IMR-90 (cell line): Measurements from ENCODE around the gene CIB1. TPM values are rescaled to one million over a fixed set of nuclear protein-coding genes. Genes with fewer than 3 reads are reported as not detected.

ENCODE experiments used
- ATAC-seq: fragments of 200-7000 bp; cut with Tn5 transposase; 2 replicates; pipeline ENCODE4 v1.9.1; 2020; ENCODE audit warnings: low read depth, mild to moderate bottlenecking, moderate library complexity
- BruUV-seq: library from RNA; stranded (reverse); fragments of 400-500 nt; replicated peaks from 2 replicates; lab custom pipeline; 2021; lab: Mats Ljungman, UMichigan
- CTCF ChIA-PET: fragments of 300-600 bp; formaldehyde crosslinking; extraction: SDS; loops from one replicate; lab custom pipeline; 2021; ENCODE audit warnings: antibody characterized with exemption; lab: Yijun Ruan, JAX
- POLR2A ChIA-PET: fragments of 300-600 bp; sonication (Branson Sonifier 250); formaldehyde crosslinking; loops from one replicate; lab custom pipeline; 2022; ENCODE audit warnings: antibody characterized with exemption; ENCODE audit not compliant: unreplicated experiment; lab: Charles Lee
- DNase-seq: peaks from one replicate; pipeline ENCODE4 v3.0.0; 2013
- H2AFZ ChIP-seq: replicated peaks from 2 replicates; pipeline ENCODE3; 2013; ENCODE audit warnings: low read length, mild to moderate bottlenecking; ENCODE audit not compliant: poor library complexity
- H2AK5ac ChIP-seq: 2 replicates; pipeline ENCODE4 v1.6.1; 2013; ENCODE audit warnings: low read depth, low read length, inconsistent platforms
- H2AK9ac ChIP-seq: replicated peaks from 2 replicates; pipeline ENCODE3; 2013; ENCODE audit warnings: mild to moderate bottlenecking, low read depth, low read length, moderate library complexity; ENCODE audit not compliant: poor library complexity
- H2BK120ac ChIP-seq: 2 replicates; pipeline ENCODE4 v1.6.1; 2013; ENCODE audit warnings: low read depth, low read length, inconsistent platforms
- H2BK15ac ChIP-seq: 3 replicates; pipeline ENCODE4 v1.6.1; 2013; ENCODE audit warnings: low read depth, low read length, inconsistent platforms
- H2BK20ac ChIP-seq: 2 replicates; pipeline ENCODE4 v1.6.1; 2013; ENCODE audit warnings: low read depth, mild to moderate bottlenecking, inconsistent platforms, low read length, moderate library complexity
- H2BK5ac ChIP-seq: 2 replicates; pipeline ENCODE4 v1.6.1; 2013; ENCODE audit warnings: mild to moderate bottlenecking, low read depth, low read length, inconsistent platforms; ENCODE audit not compliant: poor library complexity, severe bottlenecking
- H3K14ac ChIP-seq: replicated peaks from 2 replicates; pipeline ENCODE4 v1.6.1; 2013; ENCODE audit warnings: low read depth, low read length, inconsistent platforms
- H3K18ac ChIP-seq: 2 replicates; pipeline ENCODE4 v1.6.1; 2013; ENCODE audit warnings: low read depth, low read length, control low read depth
- H3K23ac ChIP-seq: 2 replicates; pipeline ENCODE4 v1.6.1; 2013; ENCODE audit warnings: low read depth, low read length, inconsistent platforms
- H3K27ac ChIP-seq: 2 replicates; pipeline ENCODE4 v1.5.1; 2013; ENCODE audit warnings: mild to moderate bottlenecking, control low read depth, low read length; ENCODE audit not compliant: insufficient read depth
- H3K27me3 ChIP-seq: 2 replicates; pipeline ENCODE4 v1.6.1; 2013; ENCODE audit warnings: low read length; ENCODE audit not compliant: control insufficient read depth, insufficient read depth
- H3K36me3 ChIP-seq: 2 replicates; pipeline ENCODE4 v1.6.1; 2013; ENCODE audit warnings: low read length, mixed read lengths; ENCODE audit not compliant: control insufficient read depth, insufficient read depth
- H3K4ac ChIP-seq: 2 replicates; pipeline ENCODE4 v1.6.1; 2013; ENCODE audit warnings: low read depth, low read length, inconsistent platforms
- H3K4me1 ChIP-seq: 2 replicates; pipeline ENCODE4 v1.6.1; 2013; ENCODE audit warnings: low read length, mixed read lengths; ENCODE audit not compliant: control insufficient read depth, insufficient read depth
- H3K4me2 ChIP-seq: 2 replicates; pipeline ENCODE4 v1.6.1; 2013; ENCODE audit warnings: low read depth, mild to moderate bottlenecking, control low read depth, low read length, moderate library complexity
- H3K4me3 ChIP-seq: 2 replicates; pipeline ENCODE4 v1.5.1; 2013; ENCODE audit warnings: low read depth, mild to moderate bottlenecking, control low read depth, low read length, moderate library complexity; ENCODE audit not compliant: insufficient read depth
- H3K56ac ChIP-seq: 2 replicates; pipeline ENCODE4 v1.6.1; 2013; ENCODE audit warnings: low read length, inconsistent platforms; ENCODE audit not compliant: insufficient read depth; ENCODE audit errors: extremely low read depth
- H3K79me1 ChIP-seq, 2 experiments: 2 replicates each; pipeline ENCODE4 v1.6.1; 2013; ENCODE audit warnings: low read length in 2 of 2, inconsistent platforms in 1 of 2, low read depth in 1 of 2
- H3K9ac ChIP-seq: 2 replicates; pipeline ENCODE4 v1.6.1; 2013; ENCODE audit warnings: low read depth, low read length, control low read depth
- H3K9me1 ChIP-seq: 2 replicates; pipeline ENCODE4 v1.6.1; 2013; ENCODE audit warnings: low read length, inconsistent platforms; ENCODE audit not compliant: insufficient read depth
- H3K9me3 ChIP-seq: 2 replicates; pipeline ENCODE4 v1.6.1; 2013; ENCODE audit warnings: low read length; ENCODE audit not compliant: control insufficient read depth, insufficient read depth
- H4K20me1 ChIP-seq: 2 replicates; pipeline ENCODE4 v1.6.1; 2013; ENCODE audit warnings: low read length, inconsistent platforms; ENCODE audit not compliant: insufficient read depth
- H4K5ac ChIP-seq: 2 replicates; pipeline ENCODE4 v1.6.1; 2013; ENCODE audit warnings: mild to moderate bottlenecking, low read depth, low read length, control low read depth
- H4K8ac ChIP-seq, 2 experiments: 2 replicates each; pipeline ENCODE4 v1.6.1; 2013; ENCODE audit warnings: low read depth in 2 of 2, low read length in 2 of 2, control low read depth in 1 of 2, inconsistent platforms in 1 of 2
- H4K91ac ChIP-seq: 2 replicates; pipeline ENCODE4 v1.6.1; 2013; ENCODE audit warnings: low read depth, low read length, inconsistent platforms; ENCODE audit not compliant: insufficient read depth
- MAFK ChIP-seq: IDR thresholded peaks from 2 replicates; pipeline ENCODE4 v1.6.1; 2012; ENCODE audit warnings: low read depth, low read length, improper control_type of control experiment
- MAZ ChIP-seq: IDR thresholded peaks from 2 replicates; pipeline ENCODE4 v1.6.1; 2012; ENCODE audit warnings: low read depth, mild to moderate bottlenecking, low read length, improper control_type of control experiment, moderate library complexity, borderline replicate concordance
- MXI1 ChIP-seq: IDR thresholded peaks from 2 replicates; pipeline ENCODE4 v1.6.1; 2012; ENCODE audit warnings: low read depth, mild to moderate bottlenecking, low read length, moderate library complexity, borderline replicate concordance
- NFE2L2 ChIP-seq: fragments of 150-350 bp; IDR thresholded peaks from 2 replicates; pipeline ENCODE4 v1.6.1; 2016; ENCODE audit warnings: low read depth, mild to moderate bottlenecking, low read length
- RCOR1 ChIP-seq: IDR thresholded peaks from 2 replicates; pipeline ENCODE4 v1.6.1; 2012; ENCODE audit warnings: mild to moderate bottlenecking, low read length, improper control_type of control experiment; ENCODE audit not compliant: insufficient replicate concordance
- USF2 ChIP-seq: fragments of 150-350 bp; IDR thresholded peaks from 2 replicates; pipeline ENCODE4 v1.6.1; 2017; ENCODE audit warnings: mild to moderate bottlenecking, antibody characterized with exemption, low read length, low read depth
- WGBS, 2 experiments: methylation state at CpG; one replicate each; pipeline versions ENCODE4 v1.1.5 to v1.1.7; 2013; ENCODE audit warnings: missing lambda C conversion rate in 2 of 2; ENCODE audit not compliant: insufficient read length in 1 of 2; ENCODE audit errors: extremely low coverage in 2 of 2; 5-methylcytosine and 5-hydroxymethylcytosine counted together
- dilution Hi-C: fragments of 300-500 bp; cut with HindIII; formaldehyde crosslinking; loops from one replicate; pipeline ENCODE4 v1.14.3; 2018; ENCODE audit warnings: low sequenced_read_pairs; ENCODE audit not compliant: unreplicated experiment
- in situ Hi-C: fragments of 300-500 bp; cut with MboI; formaldehyde crosslinking; loops from 3 replicates; pipeline ENCODE4 v1.14.3; 2019; ENCODE audit warnings: low sequenced_read_pairs, inconsistent platforms, mixed read lengths
- intact Hi-C: fragments of 100-400 bp; cut with micrococcal nuclease; formaldehyde crosslinking; loops from 2 replicates; pipeline ENCODE4 v1.10.0; 2022
- polyA plus RNA-seq, 3 experiments: library from polyadenylated mRNA; depleted of rRNA; stranded (reverse); fragments of >200 nt; gene quantifications; 2 replicates each; pipeline ENCODE4 v1.2.3, GENCODE V29; 2012; ENCODE audit warnings: low replicate concordance in 1 of 3
- total RNA-seq: library from RNA; depleted of rRNA; stranded (reverse); fragments of >200 nt; gene quantifications from 2 replicates; pipeline ENCODE4 v1.2.3, GENCODE V29; 2012

The CIB1 gene
- total and polyA plus RNA-seq, 2 of the 4 experiments (the other 2 are of a cell fraction), result 31.5 to 94.1 TPM

DNA sequence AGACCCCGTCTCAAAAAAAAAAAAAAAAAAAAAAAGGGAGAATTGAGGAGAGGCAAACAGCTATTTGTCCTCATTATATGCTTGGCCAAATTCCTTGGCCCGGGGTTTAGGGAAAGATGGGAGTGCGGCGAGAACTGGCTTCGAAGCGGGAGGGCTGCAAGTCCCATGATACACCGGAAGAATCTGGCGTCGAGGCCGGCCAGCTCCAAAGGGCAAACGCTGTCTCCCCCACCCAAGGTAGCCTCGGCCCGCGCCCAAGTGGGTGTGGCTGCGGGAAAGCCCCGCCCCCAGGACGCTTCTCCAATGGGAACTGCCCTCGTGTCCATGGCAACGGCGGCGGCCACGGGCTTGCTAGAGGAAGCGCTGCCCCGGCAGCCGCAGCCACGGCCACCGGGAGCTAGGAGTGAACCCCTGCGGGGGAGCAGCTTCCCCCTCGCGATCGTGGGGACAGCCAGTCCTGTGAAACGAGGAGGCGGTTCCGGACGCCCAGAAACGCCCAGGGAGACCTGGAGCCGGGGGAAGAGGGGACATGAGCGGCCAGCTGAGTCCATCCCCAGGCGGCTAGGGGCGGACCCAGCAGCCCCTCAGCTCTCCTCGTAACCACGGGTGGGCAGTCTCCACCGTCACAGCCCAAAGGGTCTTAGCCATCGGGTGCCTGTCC lies 15.6 kb upstream of the CIB1 start, which contains the start of gene TTLL13:
Gene TTLL13, plus strand, starts transcription at position 354 of the 661 bp plus-strand sequence. CDS start 1,075 bp downstream, outside the sequence.
- no peaks in the 10 kb centered on the region for H3K9me3 ChIP-seq
- H3K18ac ChIP-seq, result no peak within 1 kb of the TSS
- H3K4me2 ChIP-seq, result peak within 1 kb of the TSS; percentile 98
- peak; percentile 72 for DNase-seq
- H2AFZ ChIP-seq, result peak within 1 kb of the TSS; percentile 90
- H4K5ac ChIP-seq, result no peak within 1 kb of the TSS
- H4K91ac ChIP-seq, result no peak within 1 kb of the TSS
- no peak within 1 kb of the TSS; the same call in 1 of the 2 replicates for H2AK5ac ChIP-seq
- H2BK20ac ChIP-seq, result no peak within 1 kb of the TSS
- H3K4me1 ChIP-seq, result no peaks in the 10 kb centered on the region
- H2BK120ac ChIP-seq, result peak within 1 kb of the TSS; percentile 23; the same call in 1 of the 2 replicates
- POLR2A ChIA-PET, result interaction anchor here (0.6 to 0.7 kb wide), 2 partner anchors 15 to 696 kb away, joined by 5 to 6 read pairs; partner anchors contain the start of genes CIB1 and GDPGP1
- CTCF ChIA-PET, result interaction anchor here (0.5 kb wide), 1 partner anchor 320 kb away, joined by 3 read pairs; no protein-coding TSS in a partner anchor
- 0% methylated on average over 8 of the region's 44 CpGs; no CpG with 5 or more reads in 1 of the 2 experiments for WGBS, 2 experiments
- H3K9ac ChIP-seq, result peak within 1 kb of the TSS; percentile 51
- no peak within 1 kb of the TSS for H2BK15ac ChIP-seq
- intact Hi-C loops, result no loop called here
- peak within 1 kb of the TSS; percentile 51; the same call in 1 of the 2 replicates for H3K23ac ChIP-seq
- no peaks in the 10 kb centered on the region for H3K79me1 ChIP-seq
- peak; percentile 98 for ATAC-seq
- no peaks in the 10 kb centered on the region for H4K20me1 ChIP-seq
- H3K14ac ChIP-seq, result peak within 1 kb of the TSS; percentile 59; the same call in 1 of the 2 replicates
- peak within 1 kb of the TSS; percentile 36 for H3K4ac ChIP-seq
- dilution Hi-C loops, result no loop called here
- H3K9me1 ChIP-seq, result peaks cover 10% of the 10 kb centered on the region
- no peak within 1 kb of the TSS; the same call in 1 of the 2 replicates for H3K56ac ChIP-seq
- no peak within 1 kb of the TSS for H3K27ac ChIP-seq
- peak within 1 kb of the TSS; percentile 72 for H3K4me3 ChIP-seq
- no peak within 1 kb of the TSS for H2BK5ac ChIP-seq
- BruUV-seq, result no TSS peak
- H3K36me3 ChIP-seq, result no peaks in the 10 kb centered on the region
- no peaks in the 10 kb centered on the region for H3K27me3 ChIP-seq
- peak within 1 kb of the TSS; percentile 90 for H2AK9ac ChIP-seq
- peak within 1 kb of the TSS; percentile 16 to 83; a peak in 2 of 4 replicates for H4K8ac ChIP-seq
- in situ Hi-C loops, result no loop called here
- TF ChIP-seq RCOR1 (no peak), MAFK (no peak), NFE2L2 (no peak), MXI1 (peak; percentile 92; the same call in 1 of the 2 replicates), MAZ (peak; percentile 21; the same call in 1 of the 2 replicates), USF2 (no peak)
